Measurements from ENCODE around the gene PTPRR. TPM values are rescaled to one million over a fixed set of nuclear protein-coding genes. Genes with fewer than 3 reads are reported as not detected.

The PTPRR gene
- total and polyA plus RNA-seq, 10 of the 15 experiments (the other 5 are each of a cell fraction or from before 2014, with no cell fraction given) = 0.14 to 3.1 (median 0.42) TPM

DNA sequence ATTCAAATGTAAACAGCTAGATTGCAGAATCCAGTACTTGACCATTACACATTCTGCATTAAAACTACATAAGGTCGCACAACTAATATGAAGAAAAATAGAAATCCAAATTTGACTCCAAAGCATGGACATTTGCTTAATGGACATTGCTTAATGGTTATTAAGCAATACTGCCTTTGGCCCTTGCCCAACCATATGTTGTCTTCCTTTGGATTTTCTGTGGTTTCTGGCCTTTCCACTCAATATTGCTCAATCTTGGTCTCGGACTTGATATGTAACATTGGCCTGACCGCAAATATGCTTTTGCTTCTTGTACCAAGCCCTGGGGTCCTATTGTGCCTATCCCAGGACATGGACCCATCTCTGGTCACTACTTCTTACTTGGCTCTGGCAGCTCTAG, 67.2 kb downstream of the PTPRR start:
- no peak for TF ChIP-seq CHD2 (IDR thresholded peaks at IDR 0.05; ENCODE audit: borderline replicate concordance, low read depth, low read length)
- no peak for TF ChIP-seq NFYB (IDR thresholded peaks at IDR 0.05; ENCODE audit: insufficient read depth, low read depth, low read length)
- TF ChIP-seq MEF2B (IDR thresholded peaks at IDR 0.05; ENCODE audit: partially characterized antibody, poor library complexity, severe bottlenecking) = no peak
- no peak for TF ChIP-seq RELB (IDR thresholded peaks at IDR 0.05; ENCODE audit: low read depth)
- TF ChIP-seq IKZF2 (IDR thresholded peaks at IDR 0.05) = no peak
- no peak for TF ChIP-seq SREBF2 (IDR thresholded peaks at IDR 0.05; ENCODE audit: low read length)
- RAD21 ChIA-PET (ENCODE audit: unreplicated experiment) = no interaction called here
- Histone ChIP-seq H3K4me3 (no peak overlapping the region), H3K79me2 (ENCODE audit: control insufficient read depth, insufficient read depth, low read length) (no peaks in the 10 kb centered on the region), H3K27ac (ENCODE audit: control insufficient read depth, insufficient read depth) (no peak overlapping the region), H2AFZ (ENCODE audit: control insufficient read depth, low read depth, low read length) (no peak overlapping the region), H3K27me3 (replicated peaks in 1 of 2; ENCODE audit: control insufficient read depth in 2 of 2, insufficient read depth in 2 of 2, low read length in 1 of 2) (no peaks in the 10 kb centered on the region), H3K36me3 (ENCODE audit: control insufficient read depth in 2 of 2, insufficient read depth in 2 of 2, low read length in 1 of 2) (no peaks in the 10 kb centered on the region), H3K4me1 (ENCODE audit: control insufficient read depth, insufficient read depth, low read length) (no peaks in the 10 kb centered on the region), H3K9me3 (replicated peaks; ENCODE audit: control insufficient read depth, insufficient read depth, low read length) (no peaks in the 10 kb centered on the region), H3K4me2 (ENCODE audit: control insufficient read depth, insufficient read depth) (no peak overlapping the region), H4K20me1 (ENCODE audit: control insufficient read depth, insufficient read depth) (no peaks in the 10 kb centered on the region), H3K9ac (ENCODE audit: control insufficient read depth, insufficient read depth, low read length) (no peak overlapping the region)
- SMC1A ChIA-PET (ENCODE audit: uncharacterized antibody, unreplicated experiment) = no interaction called here
- DNase-seq (ENCODE audit: low read depth, low spot score) (no peak), FAIRE-seq (no peak), ATAC-seq (no peak)
- POLR2A ChIA-PET = no interaction called here
- BruUV-seq (replicated peaks) = no TSS peak
- in situ Hi-C loops (cut with MboI) (no loop called here), intact Hi-C loops (cut with micrococcal nuclease; ENCODE audit: unreplicated experiment) (no loop called here)
- CTCF ChIA-PET = interaction anchor here (0.6 kb wide), 1 partner anchor 690 kb away, joined by 4 read pairs; no protein-coding TSS in a partner anchor
- 28% methylated on average over 3 of the region's 3 CpGs for WGBS (ENCODE audit: insufficient coverage, insufficient replicate concordance, low lambda C conversion rate, missing lambda C conversion rate)
